CD4-positive, alpha-beta T cell treated with Interleukin-4 for 4 hours (primary cell): ENCODE results near the gene CDH22.

Experiments used
- DNase-seq: peaks from one replicate; pipeline ENCODE4 v3.0.0-alpha.2; 2020

CDH22 gene

DNA sequence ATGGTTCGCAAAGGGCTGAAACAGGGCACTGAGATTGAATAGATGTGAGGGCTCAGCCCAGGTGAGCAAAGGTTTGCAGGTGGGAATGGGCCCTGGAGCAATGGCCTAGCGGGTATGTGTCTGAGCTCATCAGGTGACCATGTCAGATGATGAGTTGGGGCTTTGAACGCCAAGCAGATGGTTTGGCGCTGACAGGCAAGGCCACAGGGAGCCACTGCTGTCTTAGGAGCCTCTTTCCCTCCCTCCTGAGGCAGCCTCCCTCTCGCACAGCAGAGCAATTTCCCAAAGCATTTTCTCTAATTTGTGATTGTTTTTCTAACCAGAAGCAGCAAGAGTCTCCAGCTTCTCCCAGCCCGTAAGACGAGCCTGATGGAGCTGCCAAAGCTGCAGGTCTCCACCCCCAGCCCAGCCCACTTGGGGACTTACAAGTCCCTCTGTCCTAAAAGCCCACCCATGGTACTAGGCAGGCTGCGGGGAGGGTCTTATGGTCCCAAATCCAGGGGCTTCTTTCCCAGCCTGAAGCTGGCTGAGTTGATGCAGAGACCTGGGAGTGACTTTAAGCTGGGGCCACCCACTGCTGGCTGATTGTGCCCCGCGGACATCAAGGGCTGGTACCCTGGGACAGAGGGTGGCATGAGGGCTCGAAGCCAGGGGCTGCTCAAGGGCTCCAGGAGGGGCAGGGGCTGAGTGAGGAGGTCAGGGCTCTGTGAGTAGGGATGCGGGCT is 11.6 kb downstream of the CDH22 start:
- DNase-seq, result no peak

DNA sequence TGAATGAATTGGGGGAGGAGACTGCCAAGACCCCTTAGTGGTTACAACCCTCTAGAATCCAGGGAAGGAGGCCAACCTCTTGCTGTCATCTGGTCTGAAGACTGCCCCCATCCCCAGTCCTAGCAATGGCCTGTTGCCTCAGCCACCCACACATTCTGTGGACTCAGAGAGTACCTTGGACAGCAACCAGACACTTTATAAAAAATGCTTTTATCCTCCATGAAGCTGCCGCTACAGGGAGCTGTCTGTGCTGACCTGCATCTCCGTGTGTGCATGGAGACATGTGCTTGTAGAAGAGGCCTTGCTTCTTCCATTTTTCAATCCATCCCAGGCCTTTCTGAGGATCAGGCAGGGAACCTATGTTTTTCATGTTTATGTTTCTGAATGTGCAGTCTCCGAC is 15.2 kb downstream of the CDH22 start:
- no peak for DNase-seq

DNA sequence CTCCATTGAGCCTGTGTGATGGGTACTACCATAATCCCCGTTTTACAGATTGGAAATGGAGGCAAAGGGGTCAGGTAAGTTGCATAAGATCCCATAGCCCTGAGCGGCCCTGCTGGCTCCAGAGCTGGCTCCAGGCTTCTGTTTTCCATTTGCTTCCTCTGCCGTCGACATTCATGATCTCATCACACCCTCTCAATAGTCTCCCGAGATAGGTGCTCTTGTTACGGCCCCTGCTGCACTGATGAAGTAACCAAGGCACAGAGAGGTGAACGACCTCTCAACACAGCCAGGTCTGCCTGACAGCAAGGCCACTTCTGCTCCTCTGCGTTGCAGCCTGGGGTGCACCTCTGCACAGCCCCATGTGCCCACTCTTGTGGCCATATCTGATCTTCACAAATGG is 16.9 kb downstream of the CDH22 start:
- no peak for DNase-seq

DNA sequence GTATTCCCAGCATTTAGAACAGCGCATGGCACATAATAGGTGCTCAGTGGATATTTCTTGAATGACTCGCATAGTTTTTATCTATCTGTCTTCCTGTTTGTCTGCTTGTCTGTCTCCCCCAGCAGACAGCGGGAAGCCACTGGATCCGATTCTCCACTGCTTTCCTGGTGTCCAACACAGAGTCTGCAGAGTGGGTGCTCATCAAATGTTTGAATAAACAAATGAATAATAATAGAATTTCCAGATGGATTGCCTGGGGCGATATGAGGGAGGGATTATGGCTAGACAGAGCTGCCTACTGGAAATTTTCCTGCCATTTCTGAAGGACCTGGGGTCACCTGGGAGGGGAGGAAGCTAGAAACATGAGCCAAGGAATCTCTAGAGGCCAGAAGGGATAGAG is 18.9 kb downstream of the CDH22 start:
- no peak for DNase-seq

DNA sequence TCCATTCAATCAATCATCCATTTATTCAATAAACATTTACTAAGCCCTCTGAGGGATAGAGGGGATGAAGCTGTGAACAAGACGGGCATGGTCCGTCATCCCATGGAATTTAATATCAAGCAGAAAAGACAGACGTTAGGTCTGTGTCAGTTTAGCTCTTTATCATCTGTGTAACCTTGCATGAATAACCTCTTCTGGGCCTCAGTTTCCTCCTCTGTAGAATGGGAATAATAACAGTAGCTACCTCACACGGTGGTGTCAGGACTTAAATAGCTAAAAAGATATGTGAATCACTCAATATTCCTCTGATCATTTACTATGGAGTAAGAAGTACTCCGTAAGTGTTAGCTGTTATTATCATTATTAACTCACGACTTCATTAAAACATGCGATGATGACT is 21.3 kb downstream of the CDH22 start:
- DNase-seq, result no peak

DNA sequence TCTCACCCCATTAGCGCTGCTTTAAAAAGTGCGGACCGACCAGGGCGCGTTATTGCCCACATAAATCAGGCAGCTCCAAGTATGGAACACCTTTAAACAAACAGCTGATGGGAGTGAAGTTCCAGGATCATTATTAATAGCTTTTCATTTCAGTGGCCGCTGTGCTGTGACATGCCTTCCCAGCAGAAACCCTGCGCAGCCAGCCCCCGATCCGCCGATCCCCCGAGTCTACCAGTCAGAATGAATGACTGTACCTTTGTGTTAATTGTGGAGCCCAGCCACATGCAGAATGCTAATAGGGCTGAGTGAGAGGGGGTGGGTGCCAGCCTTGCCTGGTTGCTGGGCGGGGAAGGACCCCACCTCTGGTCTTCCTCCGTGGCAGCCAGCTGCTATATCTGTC is 21.9 kb downstream of the CDH22 start:
- no peak for DNase-seq

DNA sequence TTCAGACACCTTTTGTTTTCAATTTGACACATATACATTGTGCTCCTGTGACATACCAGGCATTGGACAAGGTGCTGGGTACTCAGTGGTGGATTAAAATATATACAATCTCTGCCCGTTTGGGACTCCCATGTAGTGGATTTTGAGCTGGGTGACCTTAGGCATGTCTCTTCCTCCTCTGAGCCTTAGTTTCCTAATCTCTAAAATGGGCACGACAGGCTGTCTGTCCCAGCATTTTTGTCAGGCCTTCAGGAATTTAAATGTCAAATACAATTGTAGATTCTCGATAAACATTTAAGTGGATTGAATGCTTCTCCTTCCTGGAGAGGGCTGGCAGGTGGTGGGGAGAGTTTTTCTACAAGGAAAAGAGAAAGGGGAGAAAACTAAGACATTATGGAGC is 22.6 kb downstream of the CDH22 start:
- no peak for DNase-seq

DNA sequence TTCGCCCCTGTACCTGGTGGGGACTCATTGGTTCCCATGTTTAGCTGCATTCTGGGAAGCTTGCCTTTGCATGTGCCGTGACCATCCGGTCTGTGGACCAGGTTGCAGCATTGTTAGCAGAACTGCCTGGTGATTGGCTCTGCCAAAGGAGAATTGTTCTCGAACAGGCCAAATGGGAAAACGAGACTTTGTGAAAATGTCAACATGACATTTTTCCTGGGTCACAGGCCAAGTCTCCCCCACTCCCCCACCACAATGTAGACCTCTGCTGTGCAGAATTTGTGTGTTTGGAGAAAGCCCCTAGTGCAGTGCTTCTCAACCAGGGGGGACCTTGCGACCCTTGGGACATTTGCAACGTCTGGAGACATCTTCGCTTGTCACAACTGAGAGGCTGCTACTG is 23.2 kb downstream of the CDH22 start:
- DNase-seq, result no peak

DNA sequence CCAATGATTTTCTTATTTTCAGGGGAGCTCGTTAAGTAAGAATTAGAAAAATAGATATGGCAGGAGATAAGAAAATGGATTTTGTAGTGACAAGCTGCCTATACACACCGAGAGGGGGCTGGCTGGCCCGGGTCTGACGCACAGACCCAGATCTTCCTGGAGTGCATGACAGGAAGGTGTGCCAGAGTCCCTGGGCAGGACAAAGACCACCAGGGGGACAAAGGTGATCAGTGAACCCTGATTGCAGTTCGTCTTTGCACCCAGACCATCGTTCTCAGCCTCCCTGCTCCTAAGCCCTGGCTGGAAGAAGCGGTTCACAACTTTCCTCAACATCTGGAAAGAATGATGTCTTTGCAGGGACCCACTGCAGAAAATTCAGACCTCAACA is 24.3 kb downstream of the CDH22 start:
- DNase-seq, result no peak

DNA sequence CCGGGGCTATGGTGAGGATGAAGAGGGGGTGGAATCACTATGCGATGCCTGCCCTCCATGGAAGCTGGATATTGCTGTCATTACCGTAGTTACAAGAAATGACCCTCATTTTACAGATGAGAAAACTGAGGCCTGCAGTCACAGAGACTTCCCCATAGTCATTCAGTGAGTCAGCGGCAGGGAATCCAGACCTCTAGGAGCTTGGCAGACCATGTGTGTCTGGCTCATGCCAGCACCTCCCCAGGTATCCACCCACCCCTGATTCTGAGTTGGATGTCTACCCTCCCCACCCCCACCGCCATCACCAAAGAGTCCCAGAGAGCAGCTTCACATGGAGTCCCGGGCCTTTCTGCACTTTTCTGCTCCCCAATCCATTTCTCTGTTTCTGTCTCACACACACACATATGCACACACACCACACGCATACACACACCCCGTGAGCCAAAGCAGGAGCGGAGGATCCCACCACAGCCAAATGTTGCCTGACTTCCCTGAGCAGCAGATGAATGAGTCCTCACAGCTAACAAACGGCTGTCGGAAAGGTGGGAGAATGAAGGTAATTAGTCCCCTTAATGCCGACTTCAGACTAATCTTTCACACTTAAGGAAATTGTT is 24.8 kb downstream of the CDH22 start:
- no peak for DNase-seq

DNA sequence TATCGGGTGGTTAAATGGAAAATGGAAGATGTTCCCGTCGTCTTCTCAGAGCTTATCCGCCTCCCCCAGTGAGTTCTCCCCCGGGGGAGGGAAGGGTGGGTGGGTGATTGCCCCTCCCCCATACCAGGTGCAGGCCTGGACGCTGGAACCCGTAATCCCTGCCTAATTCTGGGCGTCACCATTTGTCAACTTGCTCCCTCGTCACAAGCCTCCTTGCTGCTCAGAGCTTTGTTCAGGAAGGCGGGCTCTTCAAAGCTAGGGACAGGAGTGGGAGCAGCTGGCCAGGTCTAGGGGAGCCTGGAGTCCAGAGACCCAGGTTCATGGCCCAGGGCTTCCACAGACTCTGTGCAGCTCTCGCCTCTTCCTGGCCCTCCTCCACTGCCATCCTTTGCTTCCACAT is 25.6 kb downstream of the CDH22 start:
- DNase-seq, result no peak

DNA sequence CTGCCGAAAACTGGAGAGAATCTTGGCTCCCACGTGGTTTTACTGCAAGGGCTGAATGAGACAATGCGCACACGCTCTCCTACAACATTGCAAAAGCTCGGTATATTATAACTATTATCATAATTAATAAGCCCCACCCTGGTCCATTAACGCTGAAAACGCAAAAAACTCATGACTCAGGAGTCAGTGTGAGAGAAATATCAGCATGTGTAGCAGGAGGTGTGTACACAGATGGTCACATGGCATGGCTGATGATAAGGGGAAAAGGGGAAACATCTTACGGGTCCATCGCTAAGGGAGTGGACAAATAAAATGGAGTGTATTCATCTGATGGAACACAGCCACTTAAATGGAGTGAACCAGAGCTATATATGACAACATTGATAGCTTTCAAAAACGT is 29.2 kb downstream of the CDH22 start:
- DNase-seq, result no peak

DNA sequence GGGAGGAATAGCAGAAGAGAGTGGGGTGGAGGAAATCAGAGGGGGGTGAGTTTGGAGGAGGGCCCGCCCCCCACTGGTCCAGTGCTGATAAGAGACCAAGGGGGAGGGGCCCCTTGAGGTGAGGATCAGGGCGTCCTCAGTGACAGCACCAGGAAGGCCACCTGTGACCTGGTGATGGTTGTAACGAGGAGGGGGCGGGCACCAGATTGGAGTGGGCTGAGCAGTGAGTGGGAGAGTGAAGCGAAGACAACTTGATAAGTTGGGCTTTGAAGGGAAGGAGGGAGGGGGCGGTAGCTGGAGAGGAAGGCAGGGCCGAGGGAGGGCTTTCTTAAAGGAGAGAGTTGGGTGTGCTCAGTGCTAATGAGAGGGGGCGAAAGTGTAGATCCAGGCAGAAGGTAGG is 30.7 kb downstream of the CDH22 start:
- no peak for DNase-seq

DNA sequence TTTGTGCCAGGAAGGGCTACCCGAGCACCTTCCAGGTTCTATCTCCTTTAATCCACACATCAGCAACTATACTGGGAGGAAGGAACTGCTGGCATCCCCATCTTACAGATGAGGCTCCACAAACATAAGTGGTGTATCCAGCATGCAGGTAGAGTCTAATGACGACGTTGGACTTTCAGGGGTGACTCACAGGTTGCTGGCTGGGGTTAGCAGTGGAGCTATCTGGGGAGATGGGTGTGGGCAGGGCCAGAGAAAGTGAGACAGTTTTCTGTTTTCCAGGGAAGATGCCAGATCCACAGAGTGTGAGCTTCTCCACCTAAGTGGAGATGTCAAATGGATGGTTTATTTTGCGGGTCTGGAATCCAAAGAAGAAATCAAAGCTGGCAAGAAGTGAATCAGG is 31.8 kb downstream of the CDH22 start:
- no peak for DNase-seq

DNA sequence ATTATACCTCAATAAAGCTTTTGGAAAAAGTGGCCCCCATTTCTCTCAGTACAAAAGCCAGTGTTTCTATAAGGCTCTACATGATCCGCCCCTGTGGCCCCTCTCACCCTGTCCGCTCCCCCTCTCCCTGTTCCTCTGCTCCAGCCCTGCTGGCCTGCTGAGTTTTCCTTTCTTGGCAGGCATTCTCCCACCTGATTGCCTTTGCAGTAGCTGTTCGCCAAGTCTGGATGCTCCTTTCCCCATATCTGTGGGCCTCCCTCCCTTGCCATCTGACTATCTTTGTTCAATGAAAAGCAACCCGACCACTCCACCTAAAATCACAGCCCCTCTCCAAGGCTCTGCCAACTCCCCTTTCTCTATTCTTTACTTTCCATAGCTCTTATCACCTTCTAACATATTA is 33.2 kb downstream of the CDH22 start:
- DNase-seq, result no peak

DNA sequence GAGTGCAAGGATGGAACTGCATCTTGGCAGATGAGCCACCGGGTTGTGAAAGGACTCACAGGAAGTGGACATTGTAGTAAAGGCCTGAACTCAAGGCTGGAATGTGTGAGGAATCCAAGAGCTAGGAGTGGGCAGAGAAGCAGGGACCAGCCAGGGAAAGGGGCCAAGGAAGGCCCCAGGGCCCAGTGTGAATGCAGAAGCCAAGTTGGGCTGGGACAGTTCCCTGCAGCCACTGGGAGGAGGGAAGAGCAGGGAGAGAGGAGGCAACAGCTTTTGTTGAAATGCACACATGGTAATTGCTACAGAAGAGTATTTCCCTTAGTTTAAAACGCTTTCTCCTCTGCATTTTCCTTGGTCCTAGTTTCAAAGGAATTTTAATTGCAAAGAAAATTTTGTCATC is 34.6 kb downstream of the CDH22 start:
- DNase-seq, result no peak

DNA sequence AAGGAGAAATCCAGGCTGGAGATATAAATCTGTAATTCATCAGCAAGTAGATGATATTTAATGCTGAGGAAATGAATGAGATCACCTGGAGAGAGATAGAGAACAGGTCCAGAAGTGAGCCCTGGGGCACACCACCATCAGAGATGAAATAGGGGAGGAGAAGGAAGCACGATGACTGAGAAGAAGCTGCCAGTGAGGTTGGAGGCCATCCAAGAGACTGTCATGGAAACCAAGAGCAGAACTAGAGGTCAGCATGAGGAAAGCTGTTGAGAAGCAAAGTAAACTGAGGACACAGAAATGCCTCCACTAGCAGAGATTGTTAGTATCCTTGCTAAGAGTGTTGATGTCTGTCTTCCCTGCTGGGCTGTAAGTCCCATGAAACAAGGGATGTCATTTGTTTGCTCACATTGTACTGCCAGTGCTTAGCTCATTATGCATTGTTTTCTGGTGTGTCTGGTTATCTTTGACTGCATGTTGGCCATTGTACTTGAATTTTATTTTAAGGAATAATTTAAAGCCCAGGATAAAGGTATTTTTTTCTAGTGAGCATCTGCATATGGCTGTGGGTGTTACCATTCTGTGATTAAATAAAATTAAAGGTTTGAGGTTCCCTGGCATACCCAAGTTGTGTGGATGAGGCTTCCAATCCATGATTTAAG is 35.8 kb downstream of the CDH22 start:
- no peak for DNase-seq

DNA sequence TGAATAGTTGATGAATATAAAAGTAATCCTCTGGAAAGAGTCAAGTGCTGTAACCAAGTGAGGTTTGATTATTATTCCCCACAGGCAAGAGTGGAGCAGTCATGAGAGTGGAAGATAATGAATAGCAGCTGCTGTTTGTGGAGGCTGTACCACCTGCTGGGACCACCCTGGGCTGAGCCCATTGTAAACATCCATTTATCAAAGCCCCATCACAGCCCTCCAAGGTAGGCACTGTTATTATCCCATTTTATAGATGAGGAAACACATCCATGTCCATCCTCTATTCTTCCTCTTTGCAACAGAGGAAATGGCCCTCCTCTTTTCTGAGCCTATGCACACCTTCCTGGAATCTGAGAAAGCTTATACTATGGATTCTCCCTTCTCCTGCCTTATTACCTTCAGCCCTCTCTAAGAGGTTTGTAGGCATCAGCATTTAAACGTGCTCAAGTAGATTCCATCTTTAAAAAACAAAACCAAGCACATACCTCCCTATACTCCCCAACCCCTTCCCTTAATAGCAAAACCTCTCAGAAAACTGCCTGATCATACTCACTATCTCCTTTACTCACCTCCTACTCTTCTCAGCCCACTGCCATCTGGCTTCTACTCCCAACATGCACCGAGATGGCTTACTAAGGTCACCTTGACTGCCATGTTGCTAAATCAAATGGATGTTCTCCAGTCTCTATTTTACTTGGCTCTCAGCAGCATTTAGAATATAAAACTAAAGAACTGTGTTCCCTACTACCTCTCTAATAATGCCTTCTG is 37.1 kb downstream of the CDH22 start:
- DNase-seq, result no peak

DNA sequence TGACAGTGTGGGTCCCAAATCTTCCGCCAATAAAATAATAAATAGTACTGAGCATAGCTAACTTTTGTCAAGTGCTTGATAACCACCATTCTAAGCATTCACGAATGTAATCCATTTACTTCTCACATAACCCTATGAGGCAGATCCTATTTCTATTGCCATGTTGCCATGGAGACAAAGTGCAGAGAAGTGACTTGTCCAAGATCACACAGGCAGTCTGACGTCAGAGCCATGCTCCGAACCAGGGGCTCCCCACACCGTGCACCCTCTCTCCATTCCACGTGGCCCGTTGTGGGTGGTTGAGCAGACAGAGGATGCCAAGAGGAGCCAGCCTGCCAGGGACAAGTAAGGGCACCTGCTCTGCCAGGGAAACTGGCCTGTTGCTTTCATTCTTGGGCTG is 38.9 kb downstream of the CDH22 start:
- DNase-seq, result no peak

DNA sequence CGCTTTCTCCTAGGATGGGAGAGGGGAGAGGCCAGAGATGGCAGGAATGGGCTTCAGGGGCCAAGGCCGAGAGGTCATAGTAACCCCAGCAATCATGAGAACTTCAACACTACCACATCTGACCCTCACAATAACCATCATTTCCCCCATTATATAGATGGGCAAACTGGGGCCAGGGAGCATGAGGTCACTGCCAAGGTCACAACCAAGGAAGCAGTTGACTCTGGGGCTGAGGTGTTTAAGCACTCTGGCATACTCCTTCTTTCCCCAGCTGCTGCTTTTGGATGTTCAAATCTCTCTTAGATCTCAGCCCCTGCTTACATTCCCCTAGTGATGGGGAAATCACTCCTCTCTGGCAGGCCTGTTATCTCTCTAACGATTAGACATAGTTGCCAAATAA is 39.6 kb downstream of the CDH22 start:
- DNase-seq, result no peak

DNA sequence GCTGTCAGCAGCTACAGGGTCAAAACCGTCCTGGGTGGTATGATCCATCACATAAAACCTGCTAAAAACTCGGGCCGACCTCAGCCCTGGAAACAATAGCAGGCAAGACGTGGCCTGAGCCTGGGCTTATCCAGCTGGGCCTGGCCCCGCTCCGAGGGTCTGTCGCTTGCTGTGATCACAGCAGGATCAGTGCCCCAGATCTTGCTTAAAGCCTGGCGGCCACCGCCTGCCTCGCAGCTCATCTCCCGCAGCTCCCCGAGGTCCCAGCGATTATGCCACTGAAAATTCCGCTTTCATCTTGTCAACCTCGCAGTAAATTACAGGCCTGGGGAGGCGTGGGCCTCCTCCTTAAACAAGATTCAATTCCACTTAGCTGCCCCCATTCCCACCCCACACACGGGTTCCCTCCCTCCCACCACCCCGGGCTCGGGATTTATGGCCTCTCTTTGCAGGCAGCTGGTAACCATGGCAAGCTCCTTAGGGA is 40.1 kb downstream of the CDH22 start:
- DNase-seq, result no peak

DNA sequence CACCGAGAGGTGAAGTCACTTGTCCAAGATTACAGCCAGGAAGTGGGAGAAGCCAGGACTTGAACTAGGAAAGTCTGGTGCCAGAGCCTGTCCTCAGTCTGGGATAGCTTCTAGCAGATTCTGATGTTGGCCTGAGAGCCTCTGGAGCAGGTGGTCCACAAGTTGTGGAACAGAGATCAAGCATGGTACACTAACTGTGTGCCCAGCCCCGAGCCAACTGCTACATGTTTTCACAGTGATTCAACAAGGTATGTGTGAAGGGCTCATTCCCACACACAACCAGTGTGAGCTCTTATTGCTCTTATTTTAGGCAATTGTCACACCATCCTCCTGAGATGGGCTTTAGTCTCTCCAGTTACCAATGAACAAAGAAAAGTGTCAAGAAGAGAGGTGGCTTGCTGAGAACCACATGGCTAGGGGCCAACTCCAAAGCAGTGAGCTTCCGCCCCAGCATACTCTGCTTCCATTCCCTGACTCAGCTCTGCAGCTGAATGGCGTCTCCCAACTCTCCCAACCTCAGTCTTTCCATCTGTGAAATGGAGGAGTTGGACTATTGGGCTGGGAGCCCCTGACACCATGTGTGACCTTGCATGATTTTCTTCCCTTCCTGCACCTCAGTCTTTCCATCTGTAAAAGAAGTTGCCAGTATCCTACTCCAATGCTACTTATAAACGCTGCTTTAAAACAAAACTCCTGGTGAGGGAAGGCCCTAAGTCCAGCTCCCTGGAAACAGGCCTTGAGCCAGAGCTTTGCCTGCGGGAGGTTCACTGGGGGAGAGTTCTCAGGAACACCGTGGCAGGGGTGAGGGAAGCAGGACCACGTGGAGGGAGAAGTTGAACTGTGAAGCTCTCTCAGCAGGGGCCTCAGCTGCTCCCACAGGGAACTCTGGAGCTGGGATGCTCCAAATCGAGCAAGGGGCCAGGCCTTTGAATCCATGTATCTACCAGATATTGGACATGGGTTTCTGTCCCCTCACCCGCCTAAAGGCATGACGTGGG is 40.9 kb downstream of the CDH22 start:
- no peak for DNase-seq
